ENCODE measurements around the gene ANXA11.

DNA sequence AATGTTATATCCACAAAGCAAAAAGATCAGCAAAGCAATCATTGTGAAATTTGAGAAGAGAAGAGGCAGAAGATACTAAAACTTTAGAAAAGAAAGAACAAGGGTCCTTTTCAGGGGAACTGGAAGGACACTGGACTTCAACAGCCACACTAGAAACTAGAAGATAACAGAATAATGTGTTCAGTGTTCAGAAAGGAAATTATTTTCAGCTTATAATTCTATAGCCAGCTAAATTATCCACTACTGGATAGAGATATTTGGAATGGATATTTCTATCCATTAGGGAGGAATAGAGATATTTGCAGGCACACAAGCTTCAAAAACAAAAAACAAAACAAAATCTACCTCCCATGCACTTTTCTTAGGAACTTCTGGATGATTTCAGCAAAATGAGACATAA is 12.8 kb downstream of the ANXA11 start:
- TF ChIP-seq, protein P1, sequence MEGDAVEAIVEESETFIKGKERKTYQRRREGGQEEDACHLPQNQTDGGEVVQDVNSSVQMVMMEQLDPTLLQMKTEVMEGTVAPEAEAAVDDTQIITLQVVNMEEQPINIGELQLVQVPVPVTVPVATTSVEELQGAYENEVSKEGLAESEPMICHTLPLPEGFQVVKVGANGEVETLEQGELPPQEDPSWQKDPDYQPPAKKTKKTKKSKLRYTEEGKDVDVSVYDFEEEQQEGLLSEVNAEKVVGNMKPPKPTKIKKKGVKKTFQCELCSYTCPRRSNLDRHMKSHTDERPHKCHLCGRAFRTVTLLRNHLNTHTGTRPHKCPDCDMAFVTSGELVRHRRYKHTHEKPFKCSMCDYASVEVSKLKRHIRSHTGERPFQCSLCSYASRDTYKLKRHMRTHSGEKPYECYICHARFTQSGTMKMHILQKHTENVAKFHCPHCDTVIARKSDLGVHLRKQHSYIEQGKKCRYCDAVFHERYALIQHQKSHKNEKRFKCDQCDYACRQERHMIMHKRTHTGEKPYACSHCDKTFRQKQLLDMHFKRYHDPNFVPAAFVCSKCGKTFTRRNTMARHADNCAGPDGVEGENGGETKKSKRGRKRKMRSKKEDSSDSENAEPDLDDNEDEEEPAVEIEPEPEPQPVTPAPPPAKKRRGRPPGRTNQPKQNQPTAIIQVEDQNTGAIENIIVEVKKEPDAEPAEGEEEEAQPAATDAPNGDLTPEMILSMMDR (IDR thresholded peaks at IDR 0.05; ENCODE audit: borderline replicate concordance, extremely low read depth, low read length, poor library complexity, severe bottlenecking): no peak
- TF ChIP-seq EZH2 (IDR thresholded peaks at IDR 0.05; ENCODE audit: borderline replicate concordance, low read depth, low read length, severe bottlenecking): no peak

Data from DND-41 (cell line).